Fibroblast of lung (primary cell): ENCODE data around the gene XRCC3. TPM values are rescaled to one million over a fixed set of nuclear protein-coding genes. Genes with fewer than 3 reads are reported as not detected.

ENCODE experiments used
- DNase-seq, 2 donors: peaks; one replicate each; pipeline versions ENCODE4 v3.0.0 to v3.0.0-alpha.2; 2010; ENCODE audit warnings: low read depth in 2 of 2
- H2AFZ ChIP-seq: 2 replicates; pipeline ENCODE4 v1.5.1; 2012; ENCODE audit warnings: low read length, control low read depth, inconsistent platforms
- H3K27ac ChIP-seq: 2 replicates; pipeline ENCODE4 v1.5.1; 2011; ENCODE audit warnings: low read length, control low read depth; ENCODE audit not compliant: insufficient read depth
- H3K27me3 ChIP-seq: 2 replicates; pipeline ENCODE4 v1.5.1; 2011; ENCODE audit warnings: mild to moderate bottlenecking, low read length; ENCODE audit not compliant: control insufficient read depth, insufficient read depth
- H3K36me3 ChIP-seq: 2 replicates; pipeline ENCODE4 v1.5.1; 2011; ENCODE audit warnings: low read length; ENCODE audit not compliant: control insufficient read depth, insufficient read depth
- H3K4me1 ChIP-seq: 2 replicates; pipeline ENCODE4 v1.5.1; 2011; ENCODE audit warnings: low read length; ENCODE audit not compliant: control insufficient read depth, insufficient read depth; ENCODE audit errors: extremely low read depth
- H3K4me2 ChIP-seq: 2 replicates; pipeline ENCODE4 v1.5.1; 2011; ENCODE audit warnings: low read length, control low read depth; ENCODE audit not compliant: insufficient read depth; ENCODE audit errors: extremely low read depth
- H3K4me3 ChIP-seq, 4 experiments: fragments of 200-600 bp in 1 of 4; sonication (generic) in 1 of 4; replicated peaks in 1 of 4; 2 replicates each; pipeline ENCODE4 v1.5.1; 2011 to 2016; ENCODE audit warnings: low read length in 4 of 4, low read depth in 3 of 4, mild to moderate bottlenecking in 3 of 4, control low read depth in 2 of 4, inconsistent platforms in 1 of 4, mixed read lengths in 1 of 4; ENCODE audit not compliant: insufficient read depth in 1 of 4; ENCODE audit errors: control extremely low read depth in 1 of 4
- H3K79me2 ChIP-seq: 2 replicates; pipeline ENCODE4 v1.5.1; 2012; ENCODE audit warnings: mild to moderate bottlenecking, low read length, inconsistent platforms; ENCODE audit not compliant: control insufficient read depth, insufficient read depth
- H3K9ac ChIP-seq: 2 replicates; pipeline ENCODE4 v1.5.1; 2011; ENCODE audit warnings: mild to moderate bottlenecking, low read length, control low read depth; ENCODE audit not compliant: insufficient read depth
- H3K9me3 ChIP-seq: 2 replicates; pipeline ENCODE4 v1.5.1; 2012; ENCODE audit warnings: low read depth, low read length; ENCODE audit not compliant: control insufficient read depth, insufficient read depth
- H4K20me1 ChIP-seq: 2 replicates; pipeline ENCODE4 v1.5.1; 2011; ENCODE audit warnings: low read length; ENCODE audit not compliant: control insufficient read depth, insufficient read depth; ENCODE audit errors: extremely low read depth
- EZH2 ChIP-seq: IDR thresholded peaks from 2 replicates; pipeline ENCODE4 v1.5.1; 2012; ENCODE audit warnings: low read length, control low read depth, mild to moderate bottlenecking; ENCODE audit errors: missing control alignments
- polyA plus RNA-seq, 2 donors: library from polyadenylated mRNA; depleted of rRNA in 1 of 2; stranded (reverse) in 1 of 2; unstranded in 1 of 2; fragments of >200 nt; gene quantifications; 2 replicates each; pipeline ENCODE4 v1.2.1, GENCODE V29; 2011 to 2012; ENCODE audit warnings: missing spikeins in 1 of 2
- total RNA-seq: library from RNA; depleted of rRNA; stranded (reverse); fragments of >200 nt; gene quantifications from 2 replicates; pipeline ENCODE4 v1.2.1, GENCODE V29; 2014
- TF ChIP-seq, protein P1 (sequence below), 2 donors: IDR thresholded peaks in 1 of 2; conservative IDR thresholded peaks in 1 of 2; 1 replicate in 1 of 2; 2 replicates in 1 of 2; pipeline ENCODE4 v1.5.1; 2011 to 2012; ENCODE audit warnings: low read length in 2 of 2, control low read depth in 1 of 2, inconsistent platforms in 1 of 2, low read depth in 1 of 2, mild to moderate bottlenecking in 1 of 2

Gene XRCC3
- total and polyA plus RNA-seq, 2 donors (not counting 1 experiment from before 2014, with no cell fraction given) = 4.9 to 9.2 TPM

DNA sequence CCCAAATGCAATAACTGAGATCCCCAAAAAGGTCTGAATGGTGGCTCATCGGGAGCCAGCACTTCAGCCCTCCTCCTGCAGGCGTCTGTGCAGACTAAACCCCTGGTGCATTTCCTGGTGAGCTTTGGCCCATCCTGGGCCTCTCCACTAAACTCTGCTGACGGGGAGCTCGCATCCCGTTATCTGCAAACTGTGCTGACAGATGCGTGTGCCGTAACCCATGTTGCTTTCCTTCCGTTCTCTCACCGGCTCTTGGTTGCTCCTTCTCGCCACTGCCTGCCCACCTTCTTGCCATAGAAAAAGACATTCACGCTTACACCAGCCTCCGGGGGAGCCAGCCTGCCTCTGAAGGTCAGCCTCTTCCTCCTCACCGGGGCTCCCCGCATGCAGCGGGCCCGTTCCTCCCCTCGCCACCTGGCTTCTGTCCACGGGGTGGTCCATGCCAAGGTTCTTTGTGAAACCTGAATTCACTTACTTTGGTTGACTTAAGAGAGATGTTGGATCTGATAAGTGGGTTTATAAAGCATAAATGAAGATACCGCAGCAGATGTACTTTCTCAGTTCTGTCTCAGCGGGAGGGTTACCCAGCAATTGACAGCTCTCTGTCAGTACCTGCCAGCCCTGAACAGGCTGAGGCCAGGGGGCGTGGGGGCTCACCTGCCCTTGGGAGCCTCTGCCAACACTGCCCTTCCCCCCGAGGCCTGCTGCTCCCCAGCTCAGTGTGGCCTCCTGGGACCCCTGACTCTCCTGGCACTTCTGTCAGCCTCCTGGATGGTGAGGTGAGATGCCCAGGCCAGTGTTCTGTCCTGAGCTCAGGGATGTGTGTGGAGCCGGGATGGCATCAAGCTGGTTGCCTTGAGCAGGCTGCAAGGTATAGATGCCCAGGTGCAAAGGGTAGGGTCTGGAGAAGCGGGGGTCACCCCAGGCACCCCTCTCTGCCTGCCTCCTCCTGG, 14.5 kb upstream of the XRCC3 start:
- DNase-seq = no peak
- peaks cover 18% of the 10 kb centered on the region for H3K36me3 ChIP-seq
- TF ChIP-seq, protein P1, sequence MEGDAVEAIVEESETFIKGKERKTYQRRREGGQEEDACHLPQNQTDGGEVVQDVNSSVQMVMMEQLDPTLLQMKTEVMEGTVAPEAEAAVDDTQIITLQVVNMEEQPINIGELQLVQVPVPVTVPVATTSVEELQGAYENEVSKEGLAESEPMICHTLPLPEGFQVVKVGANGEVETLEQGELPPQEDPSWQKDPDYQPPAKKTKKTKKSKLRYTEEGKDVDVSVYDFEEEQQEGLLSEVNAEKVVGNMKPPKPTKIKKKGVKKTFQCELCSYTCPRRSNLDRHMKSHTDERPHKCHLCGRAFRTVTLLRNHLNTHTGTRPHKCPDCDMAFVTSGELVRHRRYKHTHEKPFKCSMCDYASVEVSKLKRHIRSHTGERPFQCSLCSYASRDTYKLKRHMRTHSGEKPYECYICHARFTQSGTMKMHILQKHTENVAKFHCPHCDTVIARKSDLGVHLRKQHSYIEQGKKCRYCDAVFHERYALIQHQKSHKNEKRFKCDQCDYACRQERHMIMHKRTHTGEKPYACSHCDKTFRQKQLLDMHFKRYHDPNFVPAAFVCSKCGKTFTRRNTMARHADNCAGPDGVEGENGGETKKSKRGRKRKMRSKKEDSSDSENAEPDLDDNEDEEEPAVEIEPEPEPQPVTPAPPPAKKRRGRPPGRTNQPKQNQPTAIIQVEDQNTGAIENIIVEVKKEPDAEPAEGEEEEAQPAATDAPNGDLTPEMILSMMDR (conservative IDR thresholded peaks at IDR 0.05 in 1 of 2, IDR thresholded peaks at IDR 0.05 in 1 of 2; ENCODE audit: low read depth in 1 of 2, low read length in 2 of 2) = no peak
- no peak for TF ChIP-seq EZH2
- peaks cover 12% of the 10 kb centered on the region for H3K79me2 ChIP-seq
- H4K20me1 ChIP-seq = no peaks in the 10 kb centered on the region
- H3K9me3 ChIP-seq = no peaks in the 10 kb centered on the region
- H3K4me2 ChIP-seq = no peak overlapping the region
- no peaks in the 10 kb centered on the region for H3K4me1 ChIP-seq
- H3K9ac ChIP-seq = no peak overlapping the region
- H3K4me3 ChIP-seq = no peak overlapping the region
- H2AFZ ChIP-seq = no peak overlapping the region
- no peak overlapping the region for H3K27ac ChIP-seq
- no peaks in the 10 kb centered on the region for H3K27me3 ChIP-seq

DNA sequence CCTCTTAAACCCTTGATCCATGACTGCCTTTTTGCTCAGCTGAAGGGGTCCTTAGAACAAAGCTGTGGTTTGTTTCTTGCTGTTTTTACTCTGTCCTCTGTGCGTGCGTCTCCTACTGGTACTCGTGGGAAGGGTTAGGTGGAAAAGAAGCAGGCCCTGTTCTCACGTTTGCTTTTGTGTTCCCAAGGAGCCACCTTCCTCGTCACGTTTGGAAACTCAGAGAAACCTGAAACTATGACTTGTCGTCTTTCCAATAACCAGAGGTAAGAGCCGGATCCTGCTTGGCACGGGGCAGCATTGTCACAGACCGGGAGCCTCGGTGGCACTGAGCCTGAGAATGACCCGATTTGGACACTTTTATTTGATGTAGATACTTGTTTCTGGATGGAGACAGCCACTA, 13.5 kb upstream of the XRCC3 start:
- Histone ChIP-seq H3K9ac (no peak overlapping the region), H3K79me2 (peaks cover 16% of the 10 kb centered on the region), H4K20me1 (no peaks in the 10 kb centered on the region), H3K27ac (no peak overlapping the region), H3K9me3 (no peaks in the 10 kb centered on the region), H3K36me3 (peaks cover 18% of the 10 kb centered on the region), H2AFZ (no peak overlapping the region), H3K4me1 (peaks cover 4% of the 10 kb centered on the region), H3K4me2 (no peak overlapping the region), H3K27me3 (no peaks in the 10 kb centered on the region), H3K4me3 (no peak overlapping the region)
- DNase-seq = no peak
- TF ChIP-seq EZH2 = no peak
- TF ChIP-seq, protein P1 (conservative IDR thresholded peaks at IDR 0.05 in 1 of 2, IDR thresholded peaks at IDR 0.05 in 1 of 2; ENCODE audit: low read depth in 1 of 2, low read length in 2 of 2) = no peak

DNA sequence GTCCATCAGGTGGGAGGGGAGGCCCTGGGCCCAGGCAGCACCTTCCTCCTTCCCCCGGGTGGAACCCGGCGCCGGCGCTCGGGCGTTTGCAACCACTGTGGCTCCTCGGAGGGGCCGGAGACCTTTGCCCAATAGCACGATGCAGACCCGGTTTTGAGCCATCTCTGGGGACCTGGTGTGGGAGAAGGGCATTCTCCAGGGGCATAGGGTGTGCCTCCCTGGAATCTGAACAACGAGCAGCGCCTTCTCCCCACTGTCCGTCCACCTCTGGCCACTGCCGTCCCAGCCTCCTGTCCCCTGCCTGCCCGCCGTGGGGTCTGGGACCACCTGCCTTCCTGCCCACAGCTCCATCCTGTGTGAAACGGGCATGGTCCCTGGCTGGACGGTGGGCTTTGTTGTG, 12.9 kb upstream of the XRCC3 start:
- Histone ChIP-seq H3K27ac (no peak overlapping the region), H2AFZ (no peak overlapping the region), H3K79me2 (peaks cover 19% of the 10 kb centered on the region), H3K36me3 (peaks cover 16% of the 10 kb centered on the region), H3K4me3 (no peak overlapping the region), H3K27me3 (no peaks in the 10 kb centered on the region), H3K4me2 (no peak overlapping the region), H3K9ac (no peak overlapping the region), H4K20me1 (no peaks in the 10 kb centered on the region), H3K4me1 (peaks cover 4% of the 10 kb centered on the region), H3K9me3 (no peaks in the 10 kb centered on the region)
- TF ChIP-seq, protein P1 (conservative IDR thresholded peaks at IDR 0.05 in 1 of 2, IDR thresholded peaks at IDR 0.05 in 1 of 2; ENCODE audit: low read depth in 1 of 2, low read length in 2 of 2) = no peak
- no peak for TF ChIP-seq EZH2
- DNase-seq = no peak
